HUES64 (cell line): Measurements from ENCODE around the gene NOXO1.
"Not testable (repeated sequence)": the region's sequence is repeated elsewhere in the genome, so short reads cannot be mapped to it uniquely, and the experiment has no call there.

Experiments used
- H3K27ac ChIP-seq: 2 replicates; pipeline ENCODE4 v1.7.0; 2013; ENCODE audit warnings: low read depth, low read length, inconsistent platforms
- H3K27me3 ChIP-seq: 2 replicates; pipeline ENCODE4 v1.6.1; 2013; ENCODE audit warnings: mild to moderate bottlenecking, low read length; ENCODE audit not compliant: insufficient read depth
- H3K36me3 ChIP-seq: 2 replicates; pipeline ENCODE4 v1.6.1; 2013; ENCODE audit warnings: mild to moderate bottlenecking, low read length; ENCODE audit not compliant: insufficient read depth
- H3K4me1 ChIP-seq: 2 replicates; pipeline ENCODE4 v1.6.1; 2013; ENCODE audit warnings: mild to moderate bottlenecking, low read length, moderate library complexity; ENCODE audit not compliant: insufficient read depth
- H3K4me3 ChIP-seq: 2 replicates; pipeline ENCODE4 v1.5.1; 2013; ENCODE audit warnings: mild to moderate bottlenecking, low read length, moderate library complexity
- H3K9ac ChIP-seq: 2 replicates; pipeline ENCODE4 v1.6.1; 2013; ENCODE audit warnings: mild to moderate bottlenecking, low read depth, low read length
- H3K9me3 ChIP-seq: 2 replicates; pipeline ENCODE4 v1.6.1; 2013; ENCODE audit warnings: low read depth, low read length; ENCODE audit not compliant: insufficient read depth
- WGBS: fragments of 150-250, 120-280 bp; methylation state at CpG from one replicate; pipeline ENCODE4 v1.1.7; 2013; ENCODE audit warnings: missing lambda C conversion rate; 5-methylcytosine and 5-hydroxymethylcytosine counted together

NOXO1 gene

DNA sequence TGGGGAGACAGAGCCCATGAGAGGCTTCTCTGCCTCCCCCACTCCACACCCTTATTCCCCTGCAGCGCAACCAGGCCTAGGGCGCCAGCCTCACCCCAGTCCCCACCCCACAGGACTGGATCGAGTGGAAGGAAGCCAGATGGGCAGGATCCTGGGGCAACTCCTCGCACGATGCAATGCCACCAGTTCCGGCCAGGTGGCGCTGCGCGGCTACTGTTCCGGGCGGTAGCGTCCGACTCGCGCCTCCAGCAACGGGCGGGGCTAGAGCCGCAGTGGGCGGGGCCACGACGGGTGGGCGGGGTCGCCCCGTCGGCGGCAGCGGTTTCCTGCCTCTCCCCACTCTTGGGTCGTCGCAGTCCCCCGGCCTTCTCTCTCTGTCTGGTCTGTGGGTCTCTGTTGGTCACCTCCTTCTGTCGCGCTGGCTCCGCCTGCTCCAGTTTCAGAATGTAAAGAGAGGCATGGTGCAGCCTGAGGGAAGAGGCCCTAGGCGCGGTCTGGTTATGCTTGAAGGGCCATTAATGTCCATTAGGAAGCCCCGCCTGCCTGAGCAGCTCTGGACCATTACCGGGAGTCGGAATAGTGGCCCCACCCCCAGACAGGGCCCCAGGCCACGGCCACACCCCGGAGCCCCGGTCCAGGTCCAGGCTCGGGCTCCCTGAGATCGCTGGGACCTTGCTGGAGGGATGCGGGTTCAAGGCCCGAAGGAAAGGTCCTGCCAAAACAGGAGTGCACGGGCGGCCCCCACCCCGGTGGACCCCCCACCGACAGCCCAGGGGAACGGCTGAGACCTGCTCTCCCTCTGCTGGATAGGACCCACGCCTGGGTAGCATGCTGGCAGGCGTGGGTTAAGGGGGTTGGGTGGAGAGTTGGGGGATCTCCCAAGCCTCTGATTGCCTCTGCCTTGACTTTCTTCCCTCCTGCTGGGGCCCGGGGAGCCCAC is 42.1 kb upstream of the NOXO1 start:
- Histone ChIP-seq H3K9ac (no peak overlapping the region), H3K4me3 (peak overlapping the region; percentile 58), H3K27ac (no peak overlapping the region)

GRCh38 chr16:2022723-2023091 is 41.4 kb upstream of the NOXO1 start:
- no peaks in the 10 kb centered on the region for H3K4me1 ChIP-seq
- H3K36me3 ChIP-seq = no peaks in the 10 kb centered on the region
- no peak overlapping the region for H3K27ac ChIP-seq
- no peaks in the 10 kb centered on the region for H3K9me3 ChIP-seq
- no peak overlapping the region for H3K9ac ChIP-seq
- peaks cover 77% of the 10 kb centered on the region for H3K27me3 ChIP-seq
- WGBS = 2% methylated on average over 14 of the region's 14 CpGs
- peak overlapping the region; percentile 58 for H3K4me3 ChIP-seq

More for the DNA sequence above, 42.1 kb upstream of the NOXO1 start:
- peaks cover 79% of the 10 kb centered on the region for H3K27me3 ChIP-seq
- no peaks in the 10 kb centered on the region for H3K4me1 ChIP-seq
- WGBS = 10% methylated on average over 53 of the region's 53 CpGs
- no peaks in the 10 kb centered on the region for H3K9me3 ChIP-seq
- no peaks in the 10 kb centered on the region for H3K36me3 ChIP-seq

GRCh38 chr16:2019921-2020831 is 38.9 kb upstream of the NOXO1 start:
- Histone ChIP-seq H3K9ac (peak overlapping the region; percentile 44; the same call in 1 of the 2 replicates), H3K9me3 (no peaks in the 10 kb centered on the region), H3K27ac (no peak overlapping the region), H3K36me3 (no peaks in the 10 kb centered on the region), H3K4me1 (no peaks in the 10 kb centered on the region), H3K27me3 (peaks cover 61% of the 10 kb centered on the region), H3K4me3 (peak overlapping the region; percentile 48)
- 3% methylated on average over 96 of the region's 96 CpGs for WGBS

DNA sequence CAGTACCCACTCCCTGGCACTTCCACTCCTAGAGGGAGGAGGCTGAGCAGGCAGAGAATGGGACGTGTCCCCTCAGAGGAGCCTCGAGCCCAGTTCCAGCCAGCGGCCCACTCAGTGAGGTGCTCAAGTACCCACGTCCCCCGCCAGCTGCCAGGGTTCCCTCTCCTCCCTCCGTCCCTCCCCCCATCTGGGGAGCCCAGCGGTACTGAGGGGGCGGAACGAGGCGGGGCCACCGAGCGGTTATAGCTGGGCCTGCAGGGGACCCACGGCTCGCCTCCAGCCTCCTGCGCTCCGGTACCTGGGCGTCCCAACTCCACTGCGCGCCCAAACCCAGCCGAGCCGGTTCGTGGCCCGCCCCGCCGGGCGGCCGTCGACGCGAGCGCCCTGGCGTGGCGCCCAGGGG is 38.2 kb upstream of the NOXO1 start, which contains the start of gene NPW:
Gene NPW, plus strand, starts transcription at position 268 of the 403 bp plus-strand sequence.
- H3K27me3 ChIP-seq = peaks cover 57% of the 10 kb centered on the region
- peak within 1 kb of the TSS; percentile 44; the same call in 1 of the 2 replicates for H3K9ac ChIP-seq
- WGBS = 6% methylated on average over 33 of the region's 33 CpGs
- H3K9me3 ChIP-seq = no peaks in the 10 kb centered on the region
- no peaks in the 10 kb centered on the region for H3K4me1 ChIP-seq
- H3K4me3 ChIP-seq = peak within 1 kb of the TSS; percentile 48
- H3K36me3 ChIP-seq = no peaks in the 10 kb centered on the region
- H3K27ac ChIP-seq = no peak within 1 kb of the TSS

- Histone ChIP-seq H3K36me3 (no peaks in the 10 kb centered on the region), H3K9ac (no peak overlapping the region), H3K4me1 (no peaks in the 10 kb centered on the region), H3K27ac (no peak overlapping the region), H3K27me3 (peaks cover 39% of the 10 kb centered on the region), H3K4me3 (no peak overlapping the region), H3K9me3 (no peaks in the 10 kb centered on the region)
- WGBS = 58% methylated on average over 13 of the region's 13 CpGs
Measured at GRCh38 chr16:2016407-2016922, 35.2 kb upstream of the NOXO1 start.

DNA sequence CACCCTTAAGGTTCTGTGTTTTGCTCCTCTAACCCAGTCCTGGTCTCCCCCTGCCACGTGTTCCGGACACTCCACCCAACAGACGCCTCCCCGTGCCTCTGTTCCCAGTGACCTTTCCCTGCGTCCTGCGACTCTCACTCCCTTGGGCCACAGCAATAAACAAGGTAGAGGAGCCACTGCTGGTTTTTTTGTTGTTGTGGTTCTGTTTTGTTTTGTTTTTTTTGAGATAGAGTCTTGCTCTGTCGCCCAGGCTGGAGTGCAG is 34.6 kb upstream of the NOXO1 start:
- H3K36me3 ChIP-seq = no peaks in the 10 kb centered on the region
- H3K9me3 ChIP-seq = no peaks in the 10 kb centered on the region
- no peak overlapping the region for H3K27ac ChIP-seq
- no peaks in the 10 kb centered on the region for H3K4me1 ChIP-seq
- H3K9ac ChIP-seq = no peak overlapping the region
- WGBS = 94% methylated on average over 7 of the region's 7 CpGs
- peaks cover 33% of the 10 kb centered on the region for H3K27me3 ChIP-seq
- no peak overlapping the region for H3K4me3 ChIP-seq

GRCh38 chr16:2015117-2015946 is 34.1 kb upstream of the NOXO1 start:
- Histone ChIP-seq H3K27me3 (peaks cover 28% of the 10 kb centered on the region), H3K27ac (no peak overlapping the region), H3K4me3 (no peak overlapping the region), H3K4me1 (0 out of 2 replicates have a peak, but pooled peaks cover 3% of the 10 kb centered on the region), H3K36me3 (no peaks in the 10 kb centered on the region), H3K9me3 (no peaks in the 10 kb centered on the region), H3K9ac (no peak overlapping the region)
- 93% methylated on average over 23 of the region's 24 CpGs for WGBS

GRCh38 chr16:2013527-2013926 is 32.3 kb upstream of the NOXO1 start:
- H3K27me3 ChIP-seq = peaks cover 10% of the 10 kb centered on the region
- H3K4me1 ChIP-seq = peaks cover 7% of the 10 kb centered on the region; the same call in 1 of the 2 replicates
- no peaks in the 10 kb centered on the region for H3K36me3 ChIP-seq
- H3K9ac ChIP-seq = no peak overlapping the region
- no peak overlapping the region for H3K4me3 ChIP-seq
- WGBS = 95% methylated on average over 15 of the region's 15 CpGs
- H3K27ac ChIP-seq = no peak overlapping the region
- no peaks in the 10 kb centered on the region for H3K9me3 ChIP-seq

DNA sequence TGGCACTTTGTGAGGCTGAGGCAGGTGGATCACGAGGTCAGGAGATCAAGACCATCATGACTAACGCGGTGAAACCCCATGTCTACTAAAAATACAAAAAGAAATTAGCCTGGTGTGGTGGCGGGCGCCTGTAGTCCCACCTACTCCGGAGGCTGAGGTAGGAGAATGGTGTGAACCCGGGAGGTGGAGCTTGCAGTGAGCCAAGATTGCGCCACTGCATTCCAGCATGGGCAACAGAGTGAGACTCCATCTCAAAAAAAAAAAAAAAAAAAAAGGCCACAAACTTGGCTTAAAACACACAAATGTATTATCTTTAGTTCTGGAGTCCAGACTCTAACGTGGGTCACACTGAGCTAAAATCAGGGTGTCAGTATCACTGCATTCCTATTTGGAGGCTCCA is 30.5 kb upstream of the NOXO1 start:
- not testable (repeated sequence) for H3K9me3 ChIP-seq, H3K27me3 ChIP-seq, H3K4me3 ChIP-seq, H3K36me3 ChIP-seq, H3K9ac ChIP-seq, H3K27ac ChIP-seq
- H3K4me1 ChIP-seq = peaks cover 14% of the 10 kb centered on the region; the same call in 1 of the 2 replicates
- WGBS = 90% methylated on average over 9 of the region's 9 CpGs

DNA sequence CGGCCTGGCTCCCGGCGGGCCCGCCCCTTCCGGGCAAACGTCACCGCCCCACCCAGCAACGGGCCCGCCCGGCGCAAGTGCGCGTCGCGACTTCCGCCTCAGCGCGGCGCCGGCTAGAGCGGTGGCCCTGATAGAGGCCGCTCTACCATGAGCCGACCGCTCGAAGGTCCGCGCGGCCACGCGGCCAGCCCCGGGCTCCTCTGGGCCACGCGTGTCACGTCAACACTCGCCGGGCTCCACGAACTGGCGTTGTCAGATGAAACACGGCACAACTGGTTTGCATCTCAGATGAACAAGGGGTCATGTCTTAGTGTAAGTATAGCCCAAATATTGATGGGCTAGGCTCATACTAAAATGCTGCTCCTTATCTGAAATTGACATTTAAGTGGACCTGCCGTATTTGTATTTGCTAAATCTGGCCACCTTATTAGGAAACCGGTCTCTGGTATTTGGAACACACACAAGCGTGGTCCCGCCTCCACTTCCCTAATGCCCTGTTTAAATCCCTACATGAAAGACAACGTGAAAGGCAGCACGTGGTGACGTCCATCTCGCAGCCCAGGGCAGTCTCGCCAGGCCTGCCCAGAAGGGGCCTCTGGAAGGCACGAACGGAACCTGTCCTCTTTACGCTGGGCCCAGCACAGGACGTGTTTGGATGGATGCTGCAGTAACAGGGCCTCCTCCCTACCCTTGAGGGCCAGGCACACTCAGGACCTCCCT is 28.7 kb upstream of the NOXO1 start, which contains the start of gene ZNF598:
Gene ZNF598, minus strand, starts transcription at position 31 of the 720 bp plus-strand sequence.
- Histone ChIP-seq H3K4me1 (peaks cover 14% of the 10 kb centered on the region; the same call in 1 of the 2 replicates), H3K4me3 (peak within 1 kb of the TSS; percentile 96), H3K36me3 (peaks cover 7% of the 10 kb centered on the region), H3K27ac (peak within 1 kb of the TSS; percentile 81), H3K27me3 (no peaks in the 10 kb centered on the region), H3K9ac (peak within 1 kb of the TSS; percentile 92), H3K9me3 (no peaks in the 10 kb centered on the region)
- 4% methylated on average over 52 of the region's 52 CpGs for WGBS
